Activated T-helper 17 cell treated with anti-CD3 and anti-CD28 coated beads, Interleukin-2, amount 50 U/mL, for 72 hours (primary cell): ENCODE measurements around the gene PNMA8A. TPM values are rescaled to one million over a fixed set of nuclear protein-coding genes. Genes with fewer than 3 reads are reported as not detected.
"Not testable (repeated sequence)": the region's sequence is repeated elsewhere in the genome, so short reads cannot be mapped to it uniquely, and the experiment has no call there.

Source experiments
- ATAC-seq: fragments of 150-1000 bp; cut with Tn5 transposase; replicated peaks from 2 replicates; pipeline ENCODE4 v1.10.0; 2021; ENCODE audit warnings: mild to moderate bottlenecking, moderate library complexity
- H3K27ac Mint-ChIP-seq: one replicate; pipeline ENCODE4 v1.8.0; 2022; ENCODE audit warnings: mixed read lengths
- H3K27me3 Mint-ChIP-seq: one replicate; pipeline ENCODE4 v1.8.0; 2022; ENCODE audit warnings: mixed read lengths
- H3K36me3 Mint-ChIP-seq: one replicate; pipeline ENCODE4 v1.8.0; 2022; ENCODE audit warnings: low read depth, mild to moderate bottlenecking, mixed read lengths
- H3K4me1 Mint-ChIP-seq: one replicate; pipeline ENCODE4 v1.8.0; 2022; ENCODE audit warnings: mixed read lengths
- H3K4me3 Mint-ChIP-seq: one replicate; pipeline ENCODE4 v1.8.0; 2022; ENCODE audit warnings: mild to moderate bottlenecking, mixed read lengths
- H3K9me3 Mint-ChIP-seq: one replicate; pipeline ENCODE4 v1.8.0; 2022; ENCODE audit warnings: mixed read lengths
- total RNA-seq, 2 donors: library from RNA; stranded (reverse); gene quantifications; one replicate each; pipeline ENCODE4 v1.2.3, GENCODE V29; 2022

PNMA8A gene, protein sequence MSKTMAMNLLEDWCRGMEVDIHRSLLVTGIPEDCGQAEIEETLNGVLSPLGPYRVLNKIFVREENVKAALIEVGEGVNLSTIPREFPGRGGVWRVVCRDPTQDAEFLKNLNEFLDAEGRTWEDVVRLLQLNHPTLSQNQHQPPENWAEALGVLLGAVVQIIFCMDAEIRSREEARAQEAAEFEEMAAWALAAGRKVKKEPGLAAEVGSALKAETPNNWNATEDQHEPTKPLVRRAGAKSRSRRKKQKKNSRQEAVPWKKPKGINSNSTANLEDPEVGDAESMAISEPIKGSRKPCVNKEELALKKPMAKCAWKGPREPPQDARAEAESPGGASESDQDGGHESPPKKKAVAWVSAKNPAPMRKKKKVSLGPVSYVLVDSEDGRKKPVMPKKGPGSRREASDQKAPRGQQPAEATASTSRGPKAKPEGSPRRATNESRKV
- not detected for total RNA-seq

- Mint-ChIP-seq H3K27me3 (peaks cover 40% of the 10 kb centered on the region), H3K36me3 (no peaks in the 10 kb centered on the region), H3K4me3 (no peak within 1 kb of the TSS), H3K27ac (no peak within 1 kb of the TSS), H3K4me1 (peaks cover 13% of the 10 kb centered on the region), H3K9me3 (no peaks in the 10 kb centered on the region)
- ATAC-seq = no peak
These were observed at the start of gene PNMA8A for GRCh38 chr19:46471116-46471733. PNMA8A (minus strand) TSS chr19:46471563; CDS start chr19:46471035, 528 bp downstream.

DNA sequence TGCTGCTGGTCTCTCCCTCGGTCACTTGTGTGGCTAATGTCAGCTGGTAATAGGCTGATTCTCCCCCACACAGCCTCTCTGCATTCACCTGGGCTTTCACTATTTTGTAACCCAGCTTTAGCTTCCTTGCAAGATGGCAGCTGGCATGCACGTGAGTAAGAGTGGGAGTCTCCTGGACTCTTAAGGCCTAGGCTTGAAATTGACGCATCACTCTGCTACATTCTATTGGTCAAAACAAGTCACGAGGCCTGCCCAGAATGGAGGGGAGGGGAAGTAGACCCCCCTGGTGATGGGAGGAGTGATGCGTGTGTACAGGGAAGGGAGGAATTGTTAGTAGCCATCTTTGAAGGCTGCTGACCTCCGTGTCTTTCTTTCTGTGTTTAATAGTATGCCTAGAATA, 49.3 kb upstream of the PNMA8A start:
- Mint-ChIP-seq H3K36me3 (no peaks in the 10 kb centered on the region), H3K9me3 (no peaks in the 10 kb centered on the region), H3K27ac (no peak overlapping the region), H3K4me3 (no peak overlapping the region), H3K4me1 (peaks cover 18% of the 10 kb centered on the region), H3K27me3 (no peaks in the 10 kb centered on the region)
- ATAC-seq = no peak

- no peak overlapping the region for H3K4me3 Mint-ChIP-seq
These were observed 46.1 kb upstream of the PNMA8A start for GRCh38 chr19:46517471-46517870.

DNA sequence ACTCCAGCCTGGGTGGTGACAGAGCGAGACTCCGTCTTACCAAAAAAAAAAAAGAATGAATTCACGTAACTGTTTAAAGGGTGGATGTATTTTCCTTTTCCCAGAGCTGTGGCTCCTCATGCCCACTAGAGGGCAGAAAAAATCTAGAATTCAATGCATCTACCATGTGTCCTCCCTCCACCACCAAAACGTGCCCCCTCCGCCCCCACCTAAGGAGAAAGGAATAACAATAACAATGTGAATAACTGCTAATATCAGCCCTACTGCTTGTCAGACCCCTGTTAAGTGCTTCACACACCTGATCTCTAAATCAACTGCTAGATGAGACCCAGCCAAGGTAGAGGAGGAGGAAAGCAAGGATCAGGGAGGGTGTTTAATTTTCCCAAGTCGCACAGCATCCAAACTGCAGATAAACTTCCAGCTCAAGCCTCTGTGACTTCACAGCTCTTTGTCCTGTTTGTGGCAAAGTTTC, 44.6 kb upstream of the PNMA8A start:
- H3K9me3 Mint-ChIP-seq = no peaks in the 10 kb centered on the region

More at GRCh38 chr19:46517471-46517870, 46.1 kb upstream of the PNMA8A start:
- Mint-ChIP-seq H3K27me3 (peaks cover 8% of the 10 kb centered on the region), H3K36me3 (no peaks in the 10 kb centered on the region), H3K27ac (no peak overlapping the region), H3K9me3 (no peaks in the 10 kb centered on the region), H3K4me1 (peaks cover 6% of the 10 kb centered on the region)
- no peak for ATAC-seq

DNA sequence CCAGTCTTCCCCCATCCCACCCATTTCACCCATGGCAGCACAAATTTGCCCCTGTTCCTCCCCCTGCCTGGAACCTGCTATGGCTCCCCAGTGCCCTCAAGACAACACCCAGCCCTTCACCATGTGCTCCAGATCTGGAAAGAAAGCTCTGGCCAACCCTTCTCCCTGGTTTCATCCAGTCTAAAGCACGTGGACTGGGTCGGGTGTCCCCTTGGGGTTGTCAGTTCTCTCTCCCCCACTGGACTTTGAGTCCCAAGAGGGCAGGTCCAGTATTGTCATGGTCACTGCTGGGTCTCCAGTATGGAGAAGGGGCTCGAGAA, 43.9 kb upstream of the PNMA8A start:
- no peaks in the 10 kb centered on the region for H3K4me1 Mint-ChIP-seq
- no peak overlapping the region for H3K4me3 Mint-ChIP-seq
- H3K27ac Mint-ChIP-seq = no peak overlapping the region
- ATAC-seq = no peak
- H3K9me3 Mint-ChIP-seq = no peaks in the 10 kb centered on the region
- H3K36me3 Mint-ChIP-seq = no peaks in the 10 kb centered on the region
- H3K27me3 Mint-ChIP-seq = peaks cover 12% of the 10 kb centered on the region

More for the DNA sequence above, 44.6 kb upstream of the PNMA8A start:
- peak overlapping the region; percentile 55 for H3K27ac Mint-ChIP-seq
- H3K4me3 Mint-ChIP-seq = no peak overlapping the region
- no peaks in the 10 kb centered on the region for H3K4me1 Mint-ChIP-seq
- peaks cover 10% of the 10 kb centered on the region for H3K27me3 Mint-ChIP-seq
- H3K36me3 Mint-ChIP-seq = no peaks in the 10 kb centered on the region
- ATAC-seq = peak; percentile 67

DNA sequence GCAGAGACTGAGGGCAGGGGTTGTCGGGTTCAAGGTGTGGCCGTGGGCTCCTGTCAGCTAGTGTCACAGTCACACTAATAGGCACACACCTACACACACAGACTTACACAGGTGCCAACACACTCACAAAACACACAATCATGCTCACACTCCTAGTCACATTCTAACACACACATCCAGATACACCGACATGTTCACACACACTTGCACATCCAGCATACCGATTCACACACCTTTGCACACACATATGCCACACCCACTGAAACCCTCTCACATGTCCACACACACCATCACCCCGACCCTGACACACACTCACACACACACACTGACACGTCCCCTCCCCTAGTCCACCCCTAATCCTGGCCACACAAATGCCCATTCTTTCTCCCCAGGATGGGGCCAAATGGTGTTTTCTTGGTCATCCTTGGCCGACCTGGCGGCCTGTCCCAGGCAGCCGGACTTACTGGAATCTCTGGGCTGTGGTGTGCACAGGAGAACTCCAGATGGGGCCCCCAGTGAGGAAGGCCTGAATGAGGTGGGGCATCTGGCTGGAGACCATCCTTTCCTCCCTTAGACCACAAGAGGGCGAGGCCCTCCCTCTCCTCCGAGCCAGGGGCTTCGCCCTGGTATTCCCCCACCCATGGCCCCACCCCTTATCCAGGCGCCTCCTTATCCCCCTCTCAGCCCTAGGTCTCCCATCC, 43.4 kb upstream of the PNMA8A start:
- no peak for ATAC-seq
- no peaks in the 10 kb centered on the region for H3K36me3 Mint-ChIP-seq
- no peaks in the 10 kb centered on the region for H3K9me3 Mint-ChIP-seq
- H3K27ac Mint-ChIP-seq = no peak overlapping the region
- H3K4me1 Mint-ChIP-seq = no peaks in the 10 kb centered on the region
- peaks cover 12% of the 10 kb centered on the region for H3K27me3 Mint-ChIP-seq
- no peak overlapping the region for H3K4me3 Mint-ChIP-seq

DNA sequence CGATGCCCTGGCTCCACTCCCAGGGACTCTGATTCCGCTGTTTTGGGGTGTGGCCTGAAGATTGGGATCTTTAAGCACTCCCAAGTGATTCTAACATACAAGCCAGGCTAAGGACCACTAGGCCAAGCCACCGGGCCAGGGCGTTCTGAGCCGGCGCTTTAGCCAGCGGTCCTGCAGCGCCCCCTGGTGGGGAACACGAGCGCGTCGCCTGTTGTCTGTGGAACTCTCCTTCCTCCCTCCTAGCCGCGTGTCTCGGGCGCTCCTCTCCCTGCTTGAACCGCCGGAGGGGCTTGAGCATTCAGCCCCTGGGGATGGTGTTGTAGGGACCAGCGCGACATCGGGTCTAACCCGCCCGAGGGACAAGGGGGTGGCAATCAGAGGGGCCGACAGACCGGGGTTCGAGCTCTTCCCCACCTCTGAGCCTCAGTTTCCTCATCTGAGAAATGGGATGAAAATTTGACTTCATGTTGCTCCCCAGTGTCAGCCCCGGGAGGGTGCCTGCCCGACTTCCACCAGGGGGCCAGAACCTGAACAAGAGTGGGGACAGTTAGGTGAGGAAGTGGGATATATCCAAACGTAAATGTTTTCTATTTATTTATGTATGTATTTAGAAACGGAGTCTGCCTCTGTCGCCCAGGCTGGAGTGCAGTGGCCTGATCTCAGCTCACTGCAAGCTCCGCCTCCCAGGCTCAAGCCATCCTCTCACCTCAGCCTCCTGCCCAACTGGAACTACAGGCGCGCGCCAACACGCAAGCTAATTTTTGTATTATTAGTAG, 42.3 kb upstream of the PNMA8A start:
- Mint-ChIP-seq H3K4me3 (no peak overlapping the region), H3K9me3 (no peaks in the 10 kb centered on the region), H3K36me3 (no peaks in the 10 kb centered on the region), H3K27me3 (peaks cover 12% of the 10 kb centered on the region), H3K4me1 (no peaks in the 10 kb centered on the region), H3K27ac (no peak overlapping the region)
- ATAC-seq = peak; percentile 84

GRCh38 chr19:46511237-46511636, 39.9 kb upstream of the PNMA8A start:
- Mint-ChIP-seq H3K4me1 (no peaks in the 10 kb centered on the region), H3K9me3 (no peaks in the 10 kb centered on the region), H3K27me3 (peaks cover 16% of the 10 kb centered on the region), H3K4me3 (no peak overlapping the region), H3K36me3 (no peaks in the 10 kb centered on the region), H3K27ac (no peak overlapping the region)
- no peak for ATAC-seq

- Mint-ChIP-seq H3K27me3 (peaks cover 20% of the 10 kb centered on the region), H3K27ac (no peak overlapping the region), H3K4me3 (no peak overlapping the region), H3K4me1 (no peaks in the 10 kb centered on the region), H3K9me3 (no peaks in the 10 kb centered on the region), H3K36me3 (no peaks in the 10 kb centered on the region)
- ATAC-seq = no peak
These were observed 36.8 kb upstream of the PNMA8A start for GRCh38 chr19:46508206-46508605.

GRCh38 chr19:46503848-46504453, 32.6 kb upstream of the PNMA8A start:
- H3K27ac Mint-ChIP-seq = no peak overlapping the region
- H3K4me1 Mint-ChIP-seq = no peaks in the 10 kb centered on the region
- peaks cover 31% of the 10 kb centered on the region for H3K27me3 Mint-ChIP-seq
- no peaks in the 10 kb centered on the region for H3K9me3 Mint-ChIP-seq
- no peaks in the 10 kb centered on the region for H3K36me3 Mint-ChIP-seq
- H3K4me3 Mint-ChIP-seq = no peak overlapping the region
- no peak for ATAC-seq

GRCh38 chr19:46502891-46503290, 31.5 kb upstream of the PNMA8A start:
- no peak for ATAC-seq
- H3K9me3 Mint-ChIP-seq = no peaks in the 10 kb centered on the region
- H3K4me3 Mint-ChIP-seq = no peak overlapping the region
- H3K27ac Mint-ChIP-seq = no peak overlapping the region
- H3K36me3 Mint-ChIP-seq = no peaks in the 10 kb centered on the region
- H3K27me3 Mint-ChIP-seq = peaks cover 32% of the 10 kb centered on the region
- H3K4me1 Mint-ChIP-seq = no peaks in the 10 kb centered on the region

DNA sequence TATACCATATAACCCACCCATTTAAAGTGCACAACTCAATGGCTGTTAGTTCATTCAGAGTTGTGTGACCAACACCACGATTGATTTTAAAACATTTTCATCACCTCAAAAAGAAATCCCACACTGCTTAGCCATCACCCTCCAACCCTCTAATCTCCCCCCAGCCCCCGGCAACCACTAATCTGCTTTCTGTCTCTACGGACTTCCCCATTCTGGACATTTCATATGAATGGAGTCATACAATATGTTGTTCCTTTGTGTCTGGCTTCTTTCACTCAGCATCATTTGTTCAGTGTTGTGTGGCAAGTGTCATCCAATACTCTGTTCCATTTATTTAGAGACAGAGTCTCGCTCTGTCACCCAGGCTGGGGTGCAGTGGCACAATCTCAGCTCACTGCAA, 28.3 kb upstream of the PNMA8A start:
- Mint-ChIP-seq H3K27me3 (peaks cover 24% of the 10 kb centered on the region), H3K4me1 (no peaks in the 10 kb centered on the region), H3K9me3 (no peaks in the 10 kb centered on the region), H3K27ac (no peak overlapping the region), H3K36me3 (peaks cover under 1% of the 10 kb centered on the region), H3K4me3 (no peak overlapping the region)
- no peak for ATAC-seq

DNA sequence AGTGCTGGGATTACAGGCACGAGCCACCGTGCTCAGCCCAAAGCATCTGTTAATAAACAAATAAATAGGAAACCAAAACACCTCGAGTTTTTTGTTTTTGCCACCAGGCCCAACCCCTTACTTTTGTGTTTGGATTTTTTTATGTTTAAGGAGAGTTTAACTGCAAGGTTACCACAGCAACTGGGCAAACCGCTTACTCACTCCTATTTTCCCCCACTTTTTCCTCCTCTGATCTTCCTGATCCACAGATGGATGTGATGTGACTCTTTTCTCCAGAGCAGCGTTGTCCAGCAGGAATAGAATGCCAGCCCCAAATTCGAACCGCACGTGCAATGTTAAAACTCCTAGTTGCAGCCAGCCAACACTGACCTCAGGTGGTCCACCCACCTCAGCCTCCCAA, 26.4 kb upstream of the PNMA8A start:
- H3K4me1 Mint-ChIP-seq = no peaks in the 10 kb centered on the region
- H3K27me3 Mint-ChIP-seq = peaks cover 26% of the 10 kb centered on the region
- no peak overlapping the region for H3K27ac Mint-ChIP-seq

DNA sequence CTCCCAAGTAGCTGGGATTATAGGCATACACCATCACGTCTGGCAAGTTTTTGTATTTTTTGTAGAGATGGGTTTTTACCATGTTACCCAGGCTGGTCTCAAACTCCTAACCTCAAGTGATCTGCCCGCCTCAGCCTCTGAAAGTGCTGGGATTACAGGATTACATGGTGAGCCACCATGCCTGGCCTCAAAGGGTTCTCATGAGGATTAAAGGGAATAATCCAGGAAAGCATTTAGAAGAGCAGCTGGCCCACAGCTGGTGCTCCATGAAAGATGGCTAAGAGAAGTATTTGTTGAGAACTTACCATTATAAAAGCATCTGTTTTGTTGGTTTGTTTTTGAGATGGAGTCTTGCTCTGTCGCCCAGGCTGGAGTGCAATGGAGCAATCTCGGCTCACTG, 25.5 kb upstream of the PNMA8A start:
- peaks cover 29% of the 10 kb centered on the region for H3K27me3 Mint-ChIP-seq

More for the DNA sequence above, 26.4 kb upstream of the PNMA8A start:
- no peak for ATAC-seq
- H3K36me3 Mint-ChIP-seq = peaks cover 7% of the 10 kb centered on the region
- no peaks in the 10 kb centered on the region for H3K9me3 Mint-ChIP-seq
- H3K4me3 Mint-ChIP-seq = no peak overlapping the region

More for the DNA sequence above, 25.5 kb upstream of the PNMA8A start:
- not testable (repeated sequence) for H3K36me3 Mint-ChIP-seq, H3K9me3 Mint-ChIP-seq, ATAC-seq, H3K4me1 Mint-ChIP-seq, H3K4me3 Mint-ChIP-seq, H3K27ac Mint-ChIP-seq
